T-helper 1 cell treated with Interleukin-12 subunit alpha and Interleukin-12 subunit beta and Interleukin-4 antibody, amounts not matched to agents 30 ng/mL and 1 ng/mL, for 36 hours (primary cell): ENCODE data around the gene TPBGL. TPM values are rescaled to one million over a fixed set of nuclear protein-coding genes. Genes with fewer than 3 reads are reported as not detected.

Experiments
- intact Hi-C: fragments of 100-400 bp; cut with micrococcal nuclease; formaldehyde crosslinking; loops from one replicate; pipeline ENCODE4 v1.15.1; 2024
- total RNA-seq: library from RNA; stranded (reverse); gene quantifications from 2 replicates; pipeline ENCODE4 v1.2.3, GENCODE V29; 2022

TPBGL gene, protein sequence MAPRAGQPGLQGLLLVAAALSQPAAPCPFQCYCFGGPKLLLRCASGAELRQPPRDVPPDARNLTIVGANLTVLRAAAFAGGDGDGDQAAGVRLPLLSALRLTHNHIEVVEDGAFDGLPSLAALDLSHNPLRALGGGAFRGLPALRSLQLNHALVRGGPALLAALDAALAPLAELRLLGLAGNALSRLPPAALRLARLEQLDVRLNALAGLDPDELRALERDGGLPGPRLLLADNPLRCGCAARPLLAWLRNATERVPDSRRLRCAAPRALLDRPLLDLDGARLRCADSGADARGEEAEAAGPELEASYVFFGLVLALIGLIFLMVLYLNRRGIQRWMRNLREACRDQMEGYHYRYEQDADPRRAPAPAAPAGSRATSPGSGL
- total RNA-seq = 0.17 and 0.20 TPM in 2 replicates

DNA sequence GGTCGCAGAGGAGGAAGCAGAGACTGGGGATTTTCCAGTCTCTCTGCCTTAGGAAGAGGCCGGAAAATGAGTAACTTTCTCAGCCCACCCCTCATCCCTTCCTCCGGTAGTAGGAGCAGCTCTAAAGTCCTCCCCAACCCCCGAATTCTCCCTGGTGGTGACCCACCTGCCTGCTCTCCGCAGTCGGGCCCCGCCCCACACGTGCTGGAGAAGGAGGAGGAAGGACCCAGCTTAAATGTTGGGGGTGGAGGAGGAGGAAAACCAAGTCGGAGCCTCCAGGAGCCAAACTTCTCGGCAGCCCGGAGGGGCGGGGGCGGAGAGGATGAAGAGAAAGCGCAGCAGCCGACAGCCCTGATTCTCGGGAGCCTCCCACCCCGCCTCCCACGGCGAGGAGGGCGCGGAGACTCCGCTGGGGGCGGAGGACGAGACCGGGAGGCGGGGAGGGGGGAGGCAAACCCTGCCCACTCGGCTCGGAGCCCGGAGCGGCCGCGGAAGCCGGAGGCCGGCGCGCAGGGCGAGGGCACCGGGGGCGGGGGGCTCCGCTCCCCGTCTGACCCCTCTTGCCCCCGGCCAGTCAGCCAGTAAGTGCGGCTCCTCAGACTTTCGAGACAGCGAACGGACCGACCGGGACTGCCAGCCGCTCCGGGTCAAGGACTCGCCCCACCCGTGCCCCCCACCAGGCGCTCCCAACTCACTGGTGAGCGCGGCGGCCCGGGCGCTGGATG lies at the start of gene TPBGL:
TSS of gene TPBGL (plus strand) at position 464 of the 725 bp plus-strand sequence. CDS start 276 bp downstream, outside the sequence.
- intact Hi-C loops = loop anchor here (1.0 to 5.0 kb wide), 6 partner anchors 26 to 748 kb away; partner anchors contain the start of genes LIPT2, SPCS2 and XRRA1

DNA sequence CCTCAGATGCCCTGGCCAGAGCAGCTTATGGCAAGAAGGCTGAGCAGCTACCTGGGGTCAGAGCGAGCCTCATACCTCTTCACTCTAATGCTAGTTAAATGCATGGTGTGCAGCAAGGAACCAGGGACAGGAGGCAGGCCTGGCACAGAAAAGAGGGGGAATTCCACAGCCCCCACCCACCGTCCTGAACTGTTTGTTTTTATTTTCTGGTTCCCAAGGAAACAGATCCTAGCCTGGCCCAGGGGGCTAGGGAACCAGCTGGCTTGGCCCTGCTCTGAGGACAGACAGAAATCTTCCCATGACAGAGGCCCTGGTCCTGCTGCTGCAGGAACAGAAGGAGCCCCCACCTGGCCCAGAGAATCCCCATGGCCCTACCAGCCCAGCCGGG lies 49.2 kb upstream of the TPBGL start:
- intact Hi-C loops = no loop called here

DNA sequence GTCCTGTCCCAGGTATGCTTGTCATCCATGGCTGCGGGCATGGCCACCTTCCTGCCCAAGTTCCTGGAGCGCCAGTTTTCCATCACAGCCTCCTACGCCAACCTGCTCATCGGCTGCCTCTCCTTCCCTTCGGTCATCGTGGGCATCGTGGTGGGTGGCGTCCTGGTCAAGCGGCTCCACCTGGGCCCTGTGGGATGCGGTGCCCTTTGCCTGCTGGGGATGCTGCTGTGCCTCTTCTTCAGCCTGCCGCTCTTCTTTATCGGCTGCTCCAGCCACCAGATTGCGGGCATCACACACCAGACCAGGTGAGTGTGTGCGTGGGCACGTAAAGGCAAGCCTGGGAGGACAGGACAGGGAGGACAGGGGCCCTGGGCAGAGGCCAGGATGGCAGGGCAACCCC lies 47.3 kb upstream of the TPBGL start:
- intact Hi-C loops = no loop called here

DNA sequence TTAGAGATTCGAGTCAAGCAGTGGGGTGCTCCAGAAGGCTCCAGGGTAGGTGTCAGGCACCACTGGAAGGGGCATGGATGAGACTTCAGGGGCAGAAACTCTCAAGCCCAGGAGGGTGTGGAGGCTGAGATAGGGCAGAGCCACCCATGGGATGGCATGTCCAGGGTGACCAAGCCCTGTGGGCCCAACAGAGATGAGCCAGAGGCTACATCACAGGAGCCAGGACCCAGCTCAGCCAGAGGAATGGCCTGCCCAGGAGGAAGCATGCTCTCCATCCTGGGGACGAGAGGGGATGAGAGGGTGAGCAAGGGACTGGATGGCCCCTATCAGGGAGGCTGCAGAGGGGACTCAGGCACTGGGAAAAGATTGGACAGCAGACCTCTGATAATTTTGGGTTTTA lies 46.9 kb upstream of the TPBGL start:
- intact Hi-C loops = no loop called here

DNA sequence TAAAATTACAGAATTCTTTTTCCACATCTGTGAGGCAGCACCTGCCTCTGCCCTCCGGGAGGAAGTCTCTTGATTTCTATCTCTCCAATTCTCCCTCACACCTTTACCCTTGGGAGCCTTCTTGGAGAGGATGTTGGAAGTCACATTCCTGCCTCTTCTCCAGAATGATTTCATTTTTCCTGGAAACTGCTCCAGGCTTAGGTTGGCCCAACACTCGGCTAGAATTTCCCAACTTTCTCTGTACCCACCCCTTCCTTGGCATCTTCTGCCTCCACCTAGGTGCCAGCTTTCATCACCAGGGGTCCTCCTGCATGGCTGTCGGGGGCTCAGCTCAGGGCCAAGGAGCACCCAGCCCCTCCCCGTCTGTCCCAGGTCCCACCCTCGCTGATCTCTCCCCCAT lies 46.4 kb upstream of the TPBGL start:
- intact Hi-C loops = no loop called here

DNA sequence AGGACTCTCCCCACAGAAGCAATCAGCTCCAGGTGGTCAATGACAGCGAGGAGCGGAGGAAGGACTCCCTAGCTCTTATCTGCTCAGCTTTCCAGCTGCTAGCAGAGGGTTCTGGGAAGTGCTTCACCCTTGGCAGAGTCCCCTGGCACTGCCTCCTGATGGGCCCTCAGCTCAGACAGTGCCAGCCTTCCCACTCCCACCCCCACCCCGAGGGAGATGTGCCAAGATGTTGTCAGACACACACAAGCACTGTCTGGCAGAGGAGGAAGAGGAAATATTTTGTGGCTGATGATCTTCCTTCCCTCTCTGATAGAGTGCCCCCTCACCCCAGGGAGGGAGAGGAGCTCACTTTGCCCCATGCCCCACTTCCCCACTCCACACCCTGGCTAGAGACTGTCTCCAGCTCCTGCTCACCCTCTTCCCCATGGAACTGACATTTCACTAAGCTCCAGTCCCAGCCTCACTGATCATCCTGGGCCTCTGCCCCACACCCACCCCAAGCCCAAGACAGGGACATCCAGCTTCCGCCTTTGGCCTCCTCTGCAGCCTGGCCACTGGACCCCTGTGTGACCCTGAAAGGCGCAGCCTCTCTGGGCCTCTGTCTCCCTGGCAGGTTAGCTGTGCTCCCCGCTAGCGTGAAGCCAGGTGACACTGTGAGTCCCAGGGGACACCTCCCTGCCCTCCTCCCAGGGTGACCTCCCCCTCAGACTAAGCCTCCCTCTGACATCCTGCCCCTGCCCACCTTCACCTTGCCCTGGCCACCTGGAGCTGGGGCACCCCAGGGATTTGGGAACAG lies 45.2 kb upstream of the TPBGL start:
- intact Hi-C loops = no loop called here

DNA sequence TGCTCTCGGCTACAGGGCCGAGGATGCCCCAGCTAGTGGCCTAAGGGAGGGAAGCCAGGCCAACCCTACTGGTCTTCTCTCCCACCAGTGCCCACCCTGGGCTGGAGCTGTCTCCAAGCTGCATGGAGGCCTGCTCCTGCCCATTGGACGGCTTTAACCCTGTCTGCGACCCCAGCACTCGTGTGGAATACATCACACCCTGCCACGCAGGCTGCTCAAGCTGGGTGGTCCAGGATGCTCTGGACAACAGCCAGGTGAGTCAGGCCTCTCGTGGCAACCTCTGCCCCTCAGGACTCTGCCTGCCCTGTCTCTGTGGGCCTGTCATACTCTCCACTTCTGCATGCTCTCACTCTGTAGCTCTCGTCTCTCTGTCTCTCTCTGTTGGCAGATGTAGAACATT lies 44.1 kb upstream of the TPBGL start:
- intact Hi-C loops = no loop called here

DNA sequence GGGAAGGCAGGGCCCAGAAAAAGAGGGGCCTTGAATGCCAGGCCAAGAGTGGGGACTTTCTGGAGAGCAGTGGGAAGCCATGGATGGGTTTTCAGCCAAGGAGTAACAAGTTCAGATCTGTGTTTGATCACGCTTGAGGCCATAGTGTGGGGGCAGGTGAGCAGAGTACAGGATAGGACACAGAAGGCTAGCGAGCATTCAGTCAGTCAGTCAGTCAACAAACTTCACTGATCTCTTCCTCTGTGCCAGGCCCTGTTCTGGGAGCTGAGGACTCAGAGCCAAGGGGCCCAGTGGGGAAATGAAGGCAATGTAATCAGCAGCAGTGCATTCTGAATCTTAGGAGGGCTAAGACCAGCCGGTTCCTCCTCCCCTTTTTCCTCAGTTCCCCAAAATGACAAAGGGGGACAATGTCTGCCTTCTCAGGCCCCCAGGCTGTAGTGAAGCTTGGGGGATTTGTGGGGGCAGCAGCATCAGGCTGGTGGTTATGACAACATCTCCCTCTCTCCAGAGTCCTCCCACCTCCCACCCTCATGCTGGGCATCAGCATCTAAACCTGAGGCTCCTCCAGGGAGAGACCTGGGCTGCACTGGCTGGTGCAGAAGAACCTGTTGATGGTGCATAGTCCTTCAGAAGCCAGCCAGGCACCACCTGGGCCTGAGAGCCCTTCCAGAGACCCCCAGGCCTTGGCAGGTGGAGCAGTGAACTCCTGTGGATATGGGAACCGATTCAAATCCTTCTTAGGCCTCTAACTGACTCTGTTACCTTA lies 42.9 kb upstream of the TPBGL start:
- intact Hi-C loops = no loop called here

DNA sequence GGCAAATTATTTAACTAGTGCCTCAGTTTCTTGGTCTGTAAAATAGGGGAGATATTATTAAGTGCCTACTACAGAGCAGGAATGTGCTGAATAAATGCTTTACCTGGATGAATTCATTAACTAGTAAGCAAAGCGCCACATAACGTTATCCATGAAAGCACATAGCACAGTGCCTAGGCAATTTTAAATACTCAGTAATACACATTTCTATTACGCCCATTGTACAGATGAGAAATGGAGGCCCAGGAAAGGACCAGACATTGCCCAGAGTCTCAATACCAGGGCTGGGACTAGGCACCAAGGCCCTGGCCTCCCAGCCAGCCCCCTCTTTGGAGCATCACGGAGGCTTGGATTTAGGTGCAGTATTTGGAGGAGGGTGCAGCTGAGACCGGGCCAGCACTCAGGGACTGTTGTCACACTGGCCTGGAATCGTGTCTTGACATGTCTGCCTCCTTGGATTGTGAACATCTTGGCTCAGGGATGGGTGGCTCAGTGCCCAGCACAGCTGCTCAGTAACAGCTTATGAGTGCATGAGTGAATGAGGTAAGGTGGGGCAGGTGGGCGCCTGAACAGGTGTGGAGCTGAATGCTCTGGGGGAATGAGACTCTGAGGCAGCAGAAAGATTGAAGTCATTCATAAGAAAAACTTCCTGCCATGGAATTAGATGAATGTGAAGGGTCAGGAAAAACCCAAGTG lies 42.1 kb upstream of the TPBGL start:
- intact Hi-C loops = no loop called here

DNA sequence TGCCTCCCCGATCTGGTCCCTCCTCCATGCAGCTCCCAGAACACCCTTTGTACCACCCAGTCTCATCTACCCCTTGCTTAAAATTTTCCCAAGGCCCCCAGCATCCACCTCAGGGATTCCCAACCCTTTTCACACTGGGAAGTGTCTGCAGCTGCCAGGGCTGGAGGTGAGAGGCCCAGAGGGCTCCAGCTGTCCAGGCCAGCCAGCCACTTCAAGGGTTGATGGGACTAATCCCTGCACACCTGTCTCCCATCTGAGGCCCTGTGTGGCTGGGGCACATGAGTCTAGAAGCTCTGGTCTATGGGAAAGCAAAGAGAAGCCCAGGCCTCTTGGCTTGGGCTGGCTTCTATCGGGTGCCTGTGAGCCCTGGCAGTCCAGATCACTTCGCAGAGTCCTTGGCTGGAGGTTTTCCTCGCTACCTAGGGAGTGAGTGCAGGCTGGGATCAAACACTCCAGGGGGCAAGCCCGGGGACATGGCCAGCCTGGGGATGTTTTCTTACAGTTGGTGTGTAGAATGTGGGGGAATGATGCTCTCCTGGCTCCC lies 41.1 kb upstream of the TPBGL start:
- intact Hi-C loops = no loop called here

DNA sequence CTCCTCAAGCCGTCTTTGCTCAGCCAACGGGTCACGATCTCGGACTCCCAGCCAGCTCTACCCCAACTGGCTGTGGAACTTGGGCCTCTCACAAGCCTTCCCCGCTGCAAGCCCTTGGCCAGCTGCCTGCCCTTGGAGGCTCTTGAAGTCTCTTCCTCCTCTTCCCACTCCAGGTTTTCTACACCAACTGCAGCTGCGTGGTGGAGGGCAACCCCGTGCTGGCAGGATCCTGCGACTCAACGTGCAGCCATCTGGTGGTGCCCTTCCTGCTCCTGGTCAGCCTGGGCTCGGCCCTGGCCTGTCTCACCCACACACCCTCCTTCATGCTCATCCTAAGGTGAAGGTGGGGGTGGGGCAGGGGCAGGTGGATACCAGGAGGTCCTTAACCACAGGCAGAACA lies 40.5 kb upstream of the TPBGL start:
- intact Hi-C loops = no loop called here

DNA sequence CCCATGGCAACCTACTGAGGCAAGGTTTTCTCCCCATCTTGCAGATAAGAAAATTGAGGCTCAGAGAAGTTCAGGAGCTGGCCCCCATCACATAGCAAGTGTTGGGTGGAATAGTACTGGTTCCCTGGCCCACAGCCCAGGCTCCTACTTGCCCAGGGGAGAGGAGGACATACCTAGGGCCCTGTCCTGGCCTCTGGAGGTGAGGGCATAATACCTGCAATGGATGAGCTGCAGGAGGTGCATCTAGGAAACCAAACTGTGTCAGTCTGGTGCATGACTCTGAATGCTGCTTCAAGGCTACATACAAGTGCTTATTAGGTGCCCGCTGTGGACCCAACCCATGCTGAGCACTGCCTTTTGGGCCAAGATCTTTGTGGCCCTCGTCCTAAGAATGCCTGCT lies 40.0 kb upstream of the TPBGL start:
- intact Hi-C loops = no loop called here

DNA sequence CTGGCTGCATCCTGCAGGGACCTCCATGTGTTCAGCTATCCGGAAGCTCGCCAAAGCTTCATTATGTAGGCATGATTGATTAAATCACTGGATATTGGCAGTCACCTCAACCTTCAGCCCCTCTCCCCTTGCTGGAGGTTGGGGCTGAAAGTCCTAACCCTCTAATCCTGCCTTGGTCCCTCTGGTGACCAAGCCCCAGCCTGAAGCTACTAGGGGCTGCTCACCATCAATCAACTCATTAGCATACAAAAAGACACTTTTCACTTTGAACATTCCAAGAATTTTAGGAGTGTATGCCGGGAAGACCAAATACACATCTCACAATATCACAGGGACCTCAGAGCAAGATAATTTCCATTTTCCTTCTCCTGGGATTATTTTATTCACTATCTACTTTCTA lies 38.8 kb upstream of the TPBGL start:
- intact Hi-C loops = no loop called here

DNA sequence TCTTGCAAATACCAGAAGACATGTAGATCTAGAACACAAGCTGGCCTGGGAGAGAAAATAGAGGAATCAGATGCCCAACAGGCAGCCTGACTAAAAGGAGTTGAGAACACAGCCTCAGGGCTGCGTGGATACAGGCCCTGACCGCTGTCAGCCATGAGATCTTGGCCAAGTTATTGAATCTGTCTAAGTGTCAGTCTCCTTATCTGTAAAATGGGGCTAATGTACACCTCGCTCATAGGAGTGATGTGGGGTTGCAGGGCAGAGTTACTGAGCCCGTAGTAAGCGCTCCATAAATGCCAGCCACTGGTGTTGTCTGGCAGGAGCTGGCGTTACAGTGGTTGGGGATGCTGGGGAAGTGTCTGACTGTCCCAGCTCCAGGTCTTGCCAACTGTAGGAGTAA lies 38.4 kb upstream of the TPBGL start:
- intact Hi-C loops = no loop called here

DNA sequence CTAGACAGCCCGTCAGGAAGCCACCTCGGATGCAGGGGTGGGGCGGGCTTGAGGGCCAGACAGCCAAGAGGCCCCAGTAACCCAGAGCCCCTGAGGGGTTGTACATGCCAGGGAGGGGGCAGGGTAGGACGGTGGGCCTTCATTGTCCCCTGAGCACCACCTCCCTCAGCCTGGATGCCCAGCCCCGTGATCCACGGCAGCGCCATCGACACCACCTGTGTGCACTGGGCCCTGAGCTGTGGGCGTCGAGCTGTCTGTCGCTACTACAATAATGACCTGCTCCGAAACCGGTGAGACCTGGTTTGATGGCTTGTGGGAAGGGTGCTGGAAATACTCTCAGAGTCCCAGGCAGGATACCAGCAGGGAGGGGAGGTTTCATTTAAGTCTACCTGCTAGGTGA lies 37.4 kb upstream of the TPBGL start:
- intact Hi-C loops = no loop called here

DNA sequence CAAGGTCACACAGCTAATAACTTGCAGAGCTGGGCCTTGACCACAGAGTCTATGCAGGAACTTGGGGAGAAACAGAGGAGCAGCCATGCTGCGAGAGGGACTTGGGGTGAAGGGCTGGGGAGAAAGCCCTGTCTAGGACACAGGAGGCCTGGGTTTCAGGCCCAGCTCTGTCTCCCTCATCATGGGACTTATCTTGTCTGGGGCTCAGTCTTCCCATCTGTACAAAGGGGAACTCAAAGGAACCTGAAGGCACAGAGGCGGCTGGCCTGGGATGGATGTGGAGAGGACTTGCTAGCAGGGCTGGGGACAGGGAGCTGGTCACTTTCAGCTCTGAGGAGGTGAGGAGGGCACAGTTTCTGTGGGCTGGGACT lies 36.9 kb upstream of the TPBGL start:
- intact Hi-C loops = no loop called here

DNA sequence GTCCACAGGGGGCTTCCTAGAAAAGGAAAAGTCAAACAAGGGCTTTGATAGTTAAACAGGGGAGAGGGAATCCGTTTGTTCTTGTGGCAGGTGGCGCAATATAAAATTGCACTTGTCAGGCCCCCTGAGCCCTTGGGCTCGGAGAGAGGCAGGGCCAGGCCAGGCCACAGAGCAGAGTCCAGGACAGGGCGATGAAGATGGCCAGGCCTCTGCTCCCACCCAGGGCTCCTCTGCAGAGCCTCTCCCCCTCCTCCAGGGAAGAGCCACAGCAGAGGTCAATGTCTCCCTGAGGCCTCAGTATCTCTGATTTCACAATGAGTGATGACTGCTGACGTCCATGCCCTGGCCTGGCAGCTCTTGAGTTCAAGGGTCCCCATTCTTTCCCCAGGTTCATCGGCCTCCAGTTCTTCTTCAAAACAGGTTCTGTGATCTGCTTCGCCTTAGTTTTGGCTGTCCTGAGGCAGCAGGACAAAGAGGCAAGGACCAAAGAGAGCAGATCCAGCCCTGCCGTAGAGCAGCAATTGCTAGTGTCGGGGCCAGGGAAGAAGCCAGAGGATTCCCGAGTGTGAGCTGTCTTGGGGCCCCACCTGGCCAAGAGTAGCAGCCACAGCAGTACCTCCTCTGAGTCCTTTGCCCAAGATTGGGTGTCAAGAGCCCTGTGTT lies 36.4 kb upstream of the TPBGL start:
- intact Hi-C loops = no loop called here

DNA sequence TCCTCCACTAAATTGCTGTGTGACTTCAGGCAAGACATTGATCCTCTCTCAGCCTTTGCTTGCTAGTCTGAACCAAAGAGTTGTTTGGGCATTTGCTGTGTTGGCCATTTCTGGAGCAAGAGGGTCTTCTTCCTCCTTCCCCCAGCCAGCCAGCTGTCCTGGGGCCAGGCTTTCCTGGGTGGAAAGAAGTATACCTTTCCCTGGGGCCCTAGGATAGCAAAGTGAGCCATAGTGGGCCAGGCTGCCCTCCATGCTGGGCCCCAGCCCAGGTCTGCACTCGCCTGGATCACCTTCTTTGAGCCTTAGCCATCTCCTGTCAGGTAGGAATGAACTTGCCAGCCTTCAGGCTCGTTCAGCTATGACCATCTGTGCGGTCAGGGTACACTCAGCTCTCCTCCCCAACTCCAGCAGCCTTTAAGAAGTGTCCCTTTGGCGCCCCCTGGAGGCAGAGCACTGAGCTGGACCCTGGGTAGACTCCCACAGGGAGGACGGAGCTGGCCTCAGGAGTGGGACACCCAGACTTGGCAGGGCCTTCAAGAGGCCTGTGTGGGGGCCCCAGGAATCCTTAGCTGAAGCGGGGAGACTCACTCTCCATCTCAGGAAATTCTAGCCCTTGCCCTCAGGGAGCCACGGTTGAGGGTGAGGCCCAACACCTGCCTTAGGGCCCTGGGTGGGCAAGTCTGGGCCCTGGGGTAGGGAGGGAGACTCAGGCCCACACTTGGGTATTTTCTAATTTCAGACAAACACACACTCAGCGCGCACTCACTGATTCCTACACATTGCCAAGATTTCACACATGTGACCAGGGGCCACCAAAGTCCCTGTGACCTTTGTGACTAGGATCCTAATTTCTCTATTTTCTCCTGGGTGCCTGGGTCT lies 35.6 kb upstream of the TPBGL start:
- intact Hi-C loops = loop anchor here (1.0 kb wide), 6 partner anchors 31 to 276 kb away; no protein-coding TSS in a partner anchor

DNA sequence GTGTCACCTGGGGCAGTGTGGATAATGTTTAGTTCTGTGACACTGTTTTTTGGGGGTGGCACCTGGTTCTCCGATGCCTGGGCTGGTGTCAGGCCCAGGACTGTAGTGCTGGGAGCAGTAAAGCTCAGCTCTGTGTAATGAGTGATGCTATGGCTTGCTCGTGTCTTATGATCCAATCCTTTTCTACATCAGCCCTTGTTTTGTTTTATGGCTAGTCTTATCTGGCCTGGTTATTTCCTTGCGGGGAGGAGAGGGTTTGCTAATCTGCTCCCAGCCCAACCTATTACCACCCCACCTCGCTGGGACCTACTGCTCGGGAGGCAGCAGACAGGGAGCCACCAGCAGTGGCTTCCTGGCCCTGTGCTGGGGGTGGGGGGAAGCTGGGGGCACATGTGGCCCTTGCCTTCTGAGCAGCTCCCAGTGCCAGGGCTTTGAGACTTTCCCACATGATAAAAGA lies 35.0 kb upstream of the TPBGL start:
- intact Hi-C loops = loop anchor here (1.0 kb wide), 6 partner anchors 31 to 276 kb away; no protein-coding TSS in a partner anchor
